Measurements from ENCODE around the gene MAGEA6. TPM values are rescaled to one million over a fixed set of nuclear protein-coding genes. Genes with fewer than 3 reads are reported as not detected.

MAGEA6 gene, protein sequence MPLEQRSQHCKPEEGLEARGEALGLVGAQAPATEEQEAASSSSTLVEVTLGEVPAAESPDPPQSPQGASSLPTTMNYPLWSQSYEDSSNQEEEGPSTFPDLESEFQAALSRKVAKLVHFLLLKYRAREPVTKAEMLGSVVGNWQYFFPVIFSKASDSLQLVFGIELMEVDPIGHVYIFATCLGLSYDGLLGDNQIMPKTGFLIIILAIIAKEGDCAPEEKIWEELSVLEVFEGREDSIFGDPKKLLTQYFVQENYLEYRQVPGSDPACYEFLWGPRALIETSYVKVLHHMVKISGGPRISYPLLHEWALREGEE
- 10.6 to 13.7 TPM (median 12.4 TPM) in 5 replicates for total RNA-seq (2022; extraction: Qiagen RNA extraction; ENCODE audit: low read depth)

DNA sequence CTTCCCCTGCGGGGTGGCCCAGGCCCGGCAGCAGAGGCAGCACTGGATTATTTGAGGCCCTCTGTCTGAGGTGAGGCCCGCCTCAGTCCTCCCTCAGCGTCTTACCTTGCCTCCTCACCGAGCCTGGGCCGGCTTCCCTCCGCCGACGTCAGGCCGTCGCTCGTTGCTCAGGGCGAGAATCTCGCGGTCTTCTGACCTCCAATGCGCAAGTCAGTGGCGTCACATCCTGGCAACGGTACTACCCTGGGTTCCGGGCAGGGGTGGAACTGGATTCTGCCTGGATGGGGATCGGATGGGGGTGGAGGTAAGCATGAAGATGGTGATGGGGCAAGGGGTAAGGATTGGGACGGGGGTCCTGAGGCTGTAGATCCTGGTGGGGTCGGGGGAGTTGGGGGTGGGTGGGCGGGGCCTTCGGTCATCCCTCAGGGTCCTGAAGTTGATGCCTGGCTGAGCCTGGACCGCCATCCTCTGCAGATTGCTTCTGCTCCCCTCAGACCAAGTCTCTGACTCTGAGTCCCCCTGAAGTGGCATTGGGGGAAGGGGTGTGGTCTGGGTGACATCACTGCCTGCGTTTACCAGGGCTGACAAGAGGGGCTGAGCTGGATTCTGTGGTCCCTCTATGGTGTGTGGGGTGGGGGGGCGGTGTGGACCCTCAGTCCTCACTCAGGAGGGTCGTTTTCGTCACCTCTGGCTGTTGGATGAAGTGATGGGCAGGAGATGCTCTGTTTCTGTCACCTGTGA, at the start of gene MAGEA6:
Gene MAGEA6 (minus strand): TSS at position 141 of the 741 bp plus-strand sequence. CDS start 2,039 bp downstream, outside the sequence.

DNA sequence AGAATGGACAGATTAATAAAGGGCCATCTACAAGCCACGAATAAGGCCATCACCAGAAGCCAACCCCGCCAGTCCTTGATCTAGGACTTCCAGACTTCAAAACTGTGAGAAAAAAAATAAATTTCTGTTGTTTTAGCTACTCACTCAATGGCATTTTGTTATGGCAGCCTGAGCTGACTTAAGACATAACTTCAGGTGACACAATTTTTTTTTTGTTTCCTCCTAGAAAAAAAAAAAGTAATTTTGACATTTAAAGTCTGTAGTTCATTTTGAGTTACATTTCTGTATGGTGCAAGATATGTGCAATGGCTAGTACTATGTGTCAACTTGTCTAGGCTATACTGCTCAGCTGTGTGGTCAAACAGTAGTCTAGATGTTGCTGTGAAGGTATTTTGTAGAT, 10.6 kb downstream of the MAGEA6 start, which contains the start of gene CSAG3:
Gene CSAG3 (plus strand): TSS at position 301 of the 400 bp plus-strand sequence.

DNA sequence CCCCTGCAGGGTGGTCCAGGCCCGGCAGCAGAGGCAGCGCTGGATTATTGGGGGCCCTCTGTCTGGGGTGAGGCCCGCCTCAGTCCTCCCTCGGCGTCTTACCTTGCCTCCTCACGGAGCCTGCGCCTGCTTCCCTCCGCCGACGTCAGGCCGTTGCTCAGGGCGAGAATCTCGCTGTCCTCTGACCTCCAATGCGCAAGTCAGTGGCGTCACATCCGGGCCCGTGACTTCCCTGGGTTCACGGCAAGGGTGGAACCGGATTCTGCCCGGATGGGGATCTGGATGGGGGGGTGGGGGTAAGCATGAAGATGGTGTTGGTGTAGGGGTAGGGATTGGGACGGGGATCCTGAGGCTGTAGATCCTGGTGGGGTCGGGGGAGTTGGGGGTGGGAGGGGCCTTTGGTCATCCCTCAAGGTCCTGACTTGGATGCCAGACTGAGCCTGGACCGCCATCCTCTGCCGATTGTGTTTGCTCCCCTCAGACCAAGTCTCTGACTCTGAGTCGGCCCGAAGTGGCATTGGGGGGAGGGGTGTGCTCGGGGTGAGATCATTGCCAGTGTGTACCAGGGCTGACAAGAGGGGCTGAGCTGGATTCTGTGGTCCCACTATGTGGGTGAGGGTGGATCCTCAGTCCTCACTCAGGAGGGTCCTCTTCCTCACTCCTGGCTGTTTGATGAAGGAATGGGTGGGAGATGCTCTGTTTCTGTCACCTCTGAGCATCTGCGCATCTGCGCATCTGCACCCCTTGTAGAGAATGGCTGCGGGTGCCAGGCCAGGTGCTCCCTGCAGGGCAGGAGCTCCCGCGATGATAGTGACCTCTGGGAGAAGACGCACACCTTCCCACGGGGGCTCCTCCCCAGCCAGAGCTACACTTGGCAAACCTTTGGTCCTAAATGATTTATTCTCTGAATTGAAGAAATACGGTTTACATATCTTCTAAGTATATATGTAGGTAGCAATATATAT, 15.5 kb downstream of the MAGEA6 start, which contains the start of gene MAGEA2:
Gene MAGEA2 (minus strand): TSS at position 157 of the 965 bp plus-strand sequence. CDS start 2,479 bp downstream, outside the sequence.

DNA sequence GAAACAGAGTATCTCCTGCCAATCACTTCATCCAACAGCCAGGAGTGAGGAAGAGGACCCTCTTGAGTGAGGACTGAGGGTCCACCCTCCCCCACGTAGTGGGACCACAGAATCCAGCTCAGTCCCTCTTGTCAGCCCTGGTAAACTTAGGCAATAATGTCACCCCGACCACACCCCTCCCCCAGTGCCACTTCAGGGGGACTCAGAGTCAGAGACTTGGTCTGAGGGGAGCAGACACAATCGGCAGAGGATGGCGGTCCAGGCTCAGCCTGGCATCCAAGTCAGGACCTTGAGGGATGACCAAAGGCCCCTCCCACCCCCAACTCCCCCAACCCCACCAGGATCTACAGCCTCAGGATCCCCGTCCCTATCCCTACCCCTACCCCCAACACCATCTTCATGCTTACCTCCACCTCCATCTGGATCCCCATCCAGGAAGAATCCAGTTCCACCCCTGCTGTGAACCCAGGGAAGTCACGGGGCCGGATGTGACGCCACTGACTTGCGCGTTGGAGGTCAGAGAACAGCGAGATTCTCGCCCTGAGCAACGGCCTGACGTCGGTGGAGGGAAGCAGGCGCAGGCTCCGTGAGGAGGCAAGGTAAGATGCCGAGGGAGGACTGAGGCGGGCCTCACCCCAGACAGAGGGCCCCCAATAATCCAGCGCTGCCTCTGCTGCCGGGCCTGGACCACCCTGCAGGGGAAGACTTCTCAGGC, 36.1 kb downstream of the MAGEA6 start, which contains the start of the genes CSAG1 and MAGEA12:
Gene CSAG1 (minus strand): TSS at position 461 of the 715 bp plus-strand sequence. CDS start 1,261 bp downstream, outside the sequence.
Gene MAGEA12 (plus strand): TSS at position 497 of the 715 bp plus-strand sequence. CDS start 2,405 bp downstream, outside the sequence.

Other genes starting within 250 kb of the MAGEA6 start
- 0.18 to 0.27 TPM (median 0.23 TPM) in 5 replicates for gene GABRQ, start 131.8 kb downstream of the MAGEA6 start, total RNA-seq (2022; extraction: Qiagen RNA extraction; ENCODE audit: low read depth)
- gene MAGEA3, start 70.9 kb downstream of the MAGEA6 start, total RNA-seq (2022; extraction: Qiagen RNA extraction; ENCODE audit: low read depth), result 2.6 to 4.7 TPM (median 3.8 TPM) in 5 replicates
- gene CSAG2, start 60.4 kb downstream of the MAGEA6 start, total RNA-seq (2022; extraction: Qiagen RNA extraction; ENCODE audit: low read depth), result not detected in 5 replicates
- not detected in 5 replicates for gene MAGEA2B, start 55.1 kb downstream of the MAGEA6 start, total RNA-seq (2022; extraction: Qiagen RNA extraction; ENCODE audit: low read depth)
- 0.17 to 0.45 TPM (median 0.26 TPM) in 4 of 5 replicates, not detected in the other for gene CSAG1, start 36.0 kb downstream of the MAGEA6 start, total RNA-seq (2022; extraction: Qiagen RNA extraction; ENCODE audit: low read depth)
- 0.13 to 0.22 TPM (median 0.17 TPM) in 5 replicates for gene MAGEA12, start 35.9 kb downstream of the MAGEA6 start, total RNA-seq (2022; extraction: Qiagen RNA extraction; ENCODE audit: low read depth)
- gene MAGEA2, start 15.8 kb downstream of the MAGEA6 start, total RNA-seq (2022; extraction: Qiagen RNA extraction; ENCODE audit: low read depth), result 0.16 to 0.24 TPM in 2 of 5 replicates, not detected in the others
- gene CSAG3, start 10.5 kb downstream of the MAGEA6 start, total RNA-seq (2022; extraction: Qiagen RNA extraction; ENCODE audit: low read depth), result not detected in 5 replicates
- gene CETN2, start 61.1 kb upstream of the MAGEA6 start, total RNA-seq (2022; extraction: Qiagen RNA extraction; ENCODE audit: low read depth), result 68.5 to 80.9 TPM (median 76.0 TPM) in 5 replicates
- 40.5 to 48.5 TPM (median 44.2 TPM) in 5 replicates for gene NSDHL, start 61.4 kb upstream of the MAGEA6 start, total RNA-seq (2022; extraction: Qiagen RNA extraction; ENCODE audit: low read depth)
- 6.9 to 9.3 TPM (median 8.6 TPM) in 5 replicates for gene ZNF185, start 128.4 kb upstream of the MAGEA6 start, total RNA-seq (2022; extraction: Qiagen RNA extraction; ENCODE audit: low read depth)
- gene PNMA5, start 224.4 kb upstream of the MAGEA6 start, total RNA-seq (2022; extraction: Qiagen RNA extraction; ENCODE audit: low read depth), result not detected in 5 replicates

Measured in A549 treated with GW870086 at 1 μM for 4 hours (cell line).